Cardiac fibroblast (primary cell): ENCODE data around the gene TRIB2.
A peak's percentile ranks its signal among the peaks of the same experiment; 100 is the strongest.
"Not testable (repeated sequence)": the region's sequence is repeated elsewhere in the genome, so short reads cannot be mapped to it uniquely, and the experiment has no call there.

ENCODE experiments used
- DNase-seq, 2 donors: peaks; one replicate each; pipeline versions ENCODE4 v3.0.0 to v3.0.0-alpha.2; 2010; ENCODE audit warnings: low read depth in 2 of 2
- H3K4me3 ChIP-seq, 2 donors: replicated peaks in 1 of 2; 1 replicate in 1 of 2; 2 replicates in 1 of 2; pipeline ENCODE4 v1.5.1; 2011; ENCODE audit warnings: low read depth in 2 of 2, low read length in 2 of 2, mild to moderate bottlenecking in 2 of 2, moderate library complexity in 1 of 2
- CTCF ChIP-seq: IDR thresholded peaks from one replicate; pipeline ENCODE4 v1.5.1; 2011; ENCODE audit warnings: low read depth, mild to moderate bottlenecking, low read length, inconsistent platforms

Gene TRIB2

GRCh38 chr2:12676771-12677170, 40.0 kb upstream of the TRIB2 start:
- DNase-seq = no peak
- no peak overlapping the region for H3K4me3 ChIP-seq
- TF ChIP-seq CTCF = no peak

GRCh38 chr2:12678186-12678585, 38.5 kb upstream of the TRIB2 start:
- no peak for DNase-seq
- no peak for TF ChIP-seq CTCF
- H3K4me3 ChIP-seq = no peak overlapping the region

- H3K4me3 ChIP-seq = no peak overlapping the region
- TF ChIP-seq CTCF = no peak
- no peak for DNase-seq
These were observed 37.1 kb upstream of the TRIB2 start for GRCh38 chr2:12679550-12680072.

GRCh38 chr2:12680115-12680514, 36.6 kb upstream of the TRIB2 start:
- H3K4me3 ChIP-seq, DNase-seq: not testable (repeated sequence)

- no peak overlapping the region for H3K4me3 ChIP-seq
- no peak for DNase-seq
- no peak for TF ChIP-seq CTCF
These were observed 34.7 kb upstream of the TRIB2 start for GRCh38 chr2:12682017-12682416.

GRCh38 chr2:12683457-12684100, 33.2 kb upstream of the TRIB2 start:
- DNase-seq = no peak
- no peak for TF ChIP-seq CTCF
- H3K4me3 ChIP-seq = no peak overlapping the region

GRCh38 chr2:12684471-12684936, 32.2 kb upstream of the TRIB2 start:
- DNase-seq = peak; percentile 70 to 78
- no peak overlapping the region for H3K4me3 ChIP-seq
- TF ChIP-seq CTCF = no peak
